MM.1S (cell line): ENCODE data around the gene NKIRAS1.

Experiments
- DNase-seq: peaks from one replicate; pipeline ENCODE4 v3.0.0-alpha.2; 2015
- H2AFZ ChIP-seq: fragments of 300-600 bp; sonication (generic); 2 replicates; pipeline ENCODE4 v1.6.0; 2016; ENCODE audit warnings: antibody characterized with exemption, low read length
- H3F3A ChIP-seq: fragments of 300-600 bp; sonication (generic); 2 replicates; pipeline ENCODE4 v1.6.1; 2016; ENCODE audit warnings: mild to moderate bottlenecking, antibody characterized with exemption, low read length, moderate library complexity, mixed read lengths; ENCODE audit not compliant: insufficient read depth
- H3K27ac ChIP-seq: fragments of 300-600 bp; sonication (generic); 2 replicates; pipeline ENCODE4 v1.5.1; 2016; ENCODE audit warnings: mild to moderate bottlenecking, low read length
- H3K27me3 ChIP-seq: fragments of 300-600 bp; sonication (generic); replicated peaks from 2 replicates; pipeline ENCODE4 v1.6.0; 2016; ENCODE audit warnings: low read length; ENCODE audit not compliant: insufficient read depth
- H3K36me3 ChIP-seq: fragments of 300-600 bp; sonication (generic); replicated peaks from 2 replicates; pipeline ENCODE4 v1.6.1; 2016; ENCODE audit warnings: mild to moderate bottlenecking, low read length, mixed read lengths; ENCODE audit not compliant: insufficient read depth
- H3K4me1 ChIP-seq: fragments of 300-600 bp; sonication (generic); 2 replicates; pipeline ENCODE4 v1.6.1; 2016; ENCODE audit warnings: low read length, mixed read lengths
- H3K4me2 ChIP-seq: fragments of 300-600 bp; sonication (generic); 2 replicates; pipeline ENCODE4 v1.6.0; 2016; ENCODE audit warnings: low read depth, low read length
- H3K4me3 ChIP-seq: fragments of 300-600 bp; sonication (generic); 2 replicates; pipeline ENCODE4 v1.5.1; 2016; ENCODE audit warnings: low read length, mixed read lengths
- H3K79me2 ChIP-seq: fragments of 300-600 bp; sonication (generic); 2 replicates; pipeline ENCODE4 v1.6.1; 2016; ENCODE audit warnings: mixed run types, low read length, mixed read lengths
- H3K9ac ChIP-seq: fragments of 300-600 bp; sonication (generic); 2 replicates; pipeline ENCODE4 v1.6.1; 2016; ENCODE audit warnings: low read length, mixed read lengths
- H3K9me2 ChIP-seq: fragments of 300-600 bp; sonication (generic); replicated peaks from 2 replicates; pipeline ENCODE4 v1.6.1; 2016; ENCODE audit warnings: mild to moderate bottlenecking, low read length, mixed read lengths; ENCODE audit not compliant: insufficient read depth
- H3K9me3 ChIP-seq: fragments of 300-600 bp; sonication (generic); replicated peaks from 2 replicates; pipeline ENCODE4 v1.6.1; 2016; ENCODE audit warnings: mild to moderate bottlenecking, low read length, mixed read lengths; ENCODE audit not compliant: insufficient read depth
- H4K20me1 ChIP-seq: fragments of 300-600 bp; sonication (generic); 2 replicates; pipeline ENCODE4 v1.6.1; 2016; ENCODE audit warnings: mild to moderate bottlenecking, low read length, moderate library complexity, mixed read lengths; ENCODE audit not compliant: insufficient read depth
- CTCF ChIP-seq: fragments of 300-600 bp; sonication (generic); IDR thresholded peaks from 2 replicates; pipeline ENCODE4 v1.5.1; 2016; ENCODE audit warnings: antibody characterized with exemption, low read length, mixed read lengths
- EZH2 ChIP-seq: fragments of 300-600 bp; sonication (generic); optimal IDR thresholded peaks from 2 replicates; pipeline ENCODE3; 2017; ENCODE audit warnings: low read depth, mild to moderate bottlenecking, antibody characterized with exemption, low read length, mixed read lengths
- EZH2phosphoT487 ChIP-seq: fragments of 300-600 bp; sonication (generic); IDR thresholded peaks from 2 replicates; pipeline ENCODE4 v1.6.1; 2018; ENCODE audit warnings: antibody characterized with exemption, low read length

Gene NKIRAS1

GRCh38 chr3:23886311-23886710, 30.5 kb downstream of the NKIRAS1 start:
- H3K27me3 ChIP-seq, result no peaks in the 10 kb centered on the region
- H3K9me3 ChIP-seq, result no peaks in the 10 kb centered on the region
- H3K4me3 ChIP-seq, result no peak overlapping the region
- H3K79me2 ChIP-seq, result peaks cover 95% of the 10 kb centered on the region
- H3F3A ChIP-seq, result peaks cover 9% of the 10 kb centered on the region; the same call in 1 of the 2 replicates
- no peak overlapping the region for H2AFZ ChIP-seq
- H3K9me2 ChIP-seq, result no peaks in the 10 kb centered on the region
- TF ChIP-seq EZH2, result no peak
- TF ChIP-seq CTCF, result no peak
- TF ChIP-seq EZH2phosphoT487, result no peak
- H3K9ac ChIP-seq, result no peak overlapping the region
- peaks cover 13% of the 10 kb centered on the region; the same call in 1 of the 2 replicates for H3K4me1 ChIP-seq
- no peak for DNase-seq
- H3K36me3 ChIP-seq, result 0 out of 2 replicates have a peak, but pooled peaks cover 7% of the 10 kb centered on the region
- peaks cover 19% of the 10 kb centered on the region; the same call in 1 of the 2 replicates for H4K20me1 ChIP-seq
- H3K4me2 ChIP-seq, result no peak overlapping the region
- no peak overlapping the region for H3K27ac ChIP-seq

GRCh38 chr3:23885210-23885609, 31.6 kb downstream of the NKIRAS1 start:
- Histone ChIP-seq H3F3A (peaks cover 9% of the 10 kb centered on the region; the same call in 1 of the 2 replicates), H3K36me3 (no peaks in the 10 kb centered on the region), H3K79me2 (peaks cover 97% of the 10 kb centered on the region), H2AFZ (no peak overlapping the region), H3K4me1 (peaks cover 13% of the 10 kb centered on the region; the same call in 1 of the 2 replicates), H3K9me3 (no peaks in the 10 kb centered on the region), H3K27ac (no peak overlapping the region), H3K27me3 (no peaks in the 10 kb centered on the region), H3K4me3 (no peak overlapping the region), H3K9ac (no peak overlapping the region), H3K9me2 (no peaks in the 10 kb centered on the region), H4K20me1 (peaks cover 19% of the 10 kb centered on the region; the same call in 1 of the 2 replicates), H3K4me2 (no peak overlapping the region)
- DNase-seq, result no peak
- TF ChIP-seq EZH2phosphoT487 (no peak), EZH2 (no peak), CTCF (no peak)

- no peaks in the 10 kb centered on the region for H3K9me3 ChIP-seq
- peaks cover 20% of the 10 kb centered on the region; the same call in 1 of the 2 replicates for H4K20me1 ChIP-seq
- H3K4me3 ChIP-seq, result no peak overlapping the region
- no peak overlapping the region for H3K9ac ChIP-seq
- peaks cover 13% of the 10 kb centered on the region; the same call in 1 of the 2 replicates for H3K4me1 ChIP-seq
- H3K27me3 ChIP-seq, result no peaks in the 10 kb centered on the region
- H2AFZ ChIP-seq, result no peak overlapping the region
- H3F3A ChIP-seq, result peaks cover 9% of the 10 kb centered on the region; the same call in 1 of the 2 replicates
- no peak for DNase-seq
- peaks cover 97% of the 10 kb centered on the region for H3K79me2 ChIP-seq
- H3K9me2 ChIP-seq, result no peaks in the 10 kb centered on the region
- H3K36me3 ChIP-seq, result no peaks in the 10 kb centered on the region
- TF ChIP-seq EZH2phosphoT487 (no peak), CTCF (no peak), EZH2 (no peak)
- H3K4me2 ChIP-seq, result no peak overlapping the region
- H3K27ac ChIP-seq, result no peak overlapping the region
Measured at GRCh38 chr3:23884481-23884880, 32.3 kb downstream of the NKIRAS1 start.
